DOHH2 (cell line): ENCODE results near the gene ZNF865.

Experiments
- H3F3A ChIP-seq: fragments of 200-600 bp; sonication (generic), shearing (Covaris generic); 2 replicates; pipeline ENCODE4 v1.6.0; 2016; ENCODE audit warnings: antibody characterized with exemption, mild to moderate bottlenecking; ENCODE audit not compliant: control insufficient read depth, insufficient read depth
- H3K27ac ChIP-seq: fragments of 200-600 bp; sonication (generic); 2 replicates; pipeline ENCODE4 v1.5.1; 2014; ENCODE audit warnings: low read depth, mild to moderate bottlenecking, low read length, moderate library complexity
- H3K27me3 ChIP-seq: fragments of 200-600 bp; sonication (generic); 2 replicates; pipeline ENCODE4 v1.6.1; 2014; ENCODE audit warnings: mild to moderate bottlenecking, low read length, mixed read lengths; ENCODE audit not compliant: control insufficient read depth
- H3K36me3 ChIP-seq: fragments of 200-600 bp; sonication (generic); 2 replicates; pipeline ENCODE4 v1.6.1; 2014; ENCODE audit warnings: mild to moderate bottlenecking, low read length, moderate library complexity, mixed read lengths; ENCODE audit not compliant: control insufficient read depth
- H3K4me1 ChIP-seq: fragments of 200-600 bp; sonication (generic); 2 replicates; pipeline ENCODE4 v1.6.1; 2014; ENCODE audit warnings: mild to moderate bottlenecking, low read length, mixed read lengths; ENCODE audit not compliant: control insufficient read depth
- H3K4me2 ChIP-seq: fragments of 200-600 bp; sonication (generic); 2 replicates; pipeline ENCODE4 v1.6.0; 2014; ENCODE audit warnings: mild to moderate bottlenecking, low read length, moderate library complexity
- H3K4me3 ChIP-seq: fragments of 200-600 bp; sonication (generic); 2 replicates; pipeline ENCODE4 v1.5.1; 2014; ENCODE audit warnings: mild to moderate bottlenecking, low read length, mixed read lengths
- H3K79me2 ChIP-seq: fragments of 200-600 bp; sonication (generic); 2 replicates; pipeline ENCODE4 v1.6.1; 2014; ENCODE audit warnings: mild to moderate bottlenecking, low read length, mixed read lengths; ENCODE audit not compliant: control insufficient read depth
- H3K9me2 ChIP-seq: fragments of 200-600 bp; sonication (generic); replicated peaks from 2 replicates; pipeline ENCODE4 v1.6.1; 2014; ENCODE audit warnings: mild to moderate bottlenecking, low read length, mixed read lengths; ENCODE audit not compliant: control insufficient read depth
- H3K9me3 ChIP-seq: fragments of 200-600 bp; sonication (generic); 2 replicates; pipeline ENCODE4 v1.6.1; 2014; ENCODE audit warnings: antibody characterized with exemption, low read length, mixed read lengths; ENCODE audit not compliant: control insufficient read depth, insufficient read depth
- H4K20me1 ChIP-seq: fragments of 200-600 bp; sonication (generic); 2 replicates; pipeline ENCODE4 v1.6.0; 2014; ENCODE audit warnings: low read depth, mild to moderate bottlenecking, antibody characterized with exemption, low read length, moderate library complexity; ENCODE audit not compliant: control insufficient read depth, insufficient read depth
- EZH2phosphoT487 ChIP-seq: fragments of 200-600 bp; sonication (generic); IDR thresholded peaks from 2 replicates; pipeline ENCODE4 v1.6.1; 2017; ENCODE audit warnings: borderline replicate concordance, mild to moderate bottlenecking, antibody characterized with exemption, low read length, moderate library complexity, mixed read lengths
- TF ChIP-seq, protein P1 (sequence below): fragments of 200-600 bp; sonication (generic); IDR thresholded peaks from one replicate; pipeline ENCODE4 v1.5.1; 2014; ENCODE audit warnings: antibody characterized with exemption, mild to moderate bottlenecking, low read depth, low read length; ENCODE audit not compliant: poor library complexity, severe bottlenecking

The ZNF865 gene

DNA sequence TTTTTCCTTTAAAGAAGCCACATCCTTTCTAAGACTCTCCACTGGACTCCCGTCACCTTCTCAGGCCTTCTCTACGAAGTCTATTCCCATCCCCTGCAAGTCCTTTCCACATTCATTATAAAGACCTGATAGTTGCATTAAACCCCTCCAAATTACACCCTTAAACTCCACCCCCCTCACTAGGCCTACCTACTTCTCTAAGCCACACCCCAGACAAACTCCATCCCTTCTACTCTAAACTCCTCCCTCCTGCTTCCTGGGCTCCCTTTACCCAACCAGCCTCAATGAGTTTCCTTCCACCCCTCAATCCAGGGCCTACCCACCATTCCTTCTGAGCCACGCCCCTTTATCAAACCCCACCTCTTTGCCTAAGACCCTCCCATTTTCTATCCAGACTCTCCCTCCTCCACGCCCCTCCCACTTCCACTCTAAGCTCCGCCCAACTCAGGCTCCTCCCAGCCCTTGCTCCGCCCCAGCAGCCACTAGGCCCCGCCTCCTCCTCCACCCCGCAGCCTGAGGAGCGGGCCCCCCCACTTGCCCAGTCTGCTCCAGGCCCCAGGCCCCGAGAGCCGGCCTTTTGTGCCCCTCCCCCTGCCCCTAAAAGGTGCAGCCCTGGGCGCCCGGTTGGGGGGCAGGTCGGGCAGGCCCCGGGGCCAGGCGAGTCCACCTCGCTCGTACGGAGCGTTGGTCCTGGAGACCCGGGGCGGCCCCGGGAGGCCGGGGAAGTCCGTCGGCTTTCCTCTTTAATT, 6.6 kb upstream of the ZNF865 start:
- TF ChIP-seq EZH2phosphoT487 = no peak
- TF ChIP-seq, protein P1, sequence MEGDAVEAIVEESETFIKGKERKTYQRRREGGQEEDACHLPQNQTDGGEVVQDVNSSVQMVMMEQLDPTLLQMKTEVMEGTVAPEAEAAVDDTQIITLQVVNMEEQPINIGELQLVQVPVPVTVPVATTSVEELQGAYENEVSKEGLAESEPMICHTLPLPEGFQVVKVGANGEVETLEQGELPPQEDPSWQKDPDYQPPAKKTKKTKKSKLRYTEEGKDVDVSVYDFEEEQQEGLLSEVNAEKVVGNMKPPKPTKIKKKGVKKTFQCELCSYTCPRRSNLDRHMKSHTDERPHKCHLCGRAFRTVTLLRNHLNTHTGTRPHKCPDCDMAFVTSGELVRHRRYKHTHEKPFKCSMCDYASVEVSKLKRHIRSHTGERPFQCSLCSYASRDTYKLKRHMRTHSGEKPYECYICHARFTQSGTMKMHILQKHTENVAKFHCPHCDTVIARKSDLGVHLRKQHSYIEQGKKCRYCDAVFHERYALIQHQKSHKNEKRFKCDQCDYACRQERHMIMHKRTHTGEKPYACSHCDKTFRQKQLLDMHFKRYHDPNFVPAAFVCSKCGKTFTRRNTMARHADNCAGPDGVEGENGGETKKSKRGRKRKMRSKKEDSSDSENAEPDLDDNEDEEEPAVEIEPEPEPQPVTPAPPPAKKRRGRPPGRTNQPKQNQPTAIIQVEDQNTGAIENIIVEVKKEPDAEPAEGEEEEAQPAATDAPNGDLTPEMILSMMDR = no peak
- Histone ChIP-seq H3K4me3 (peak overlapping the region; percentile 84), H3K79me2 (peaks cover 9% of the 10 kb centered on the region), H3K9me3 (no peaks in the 10 kb centered on the region), H3K27me3 (no peaks in the 10 kb centered on the region), H3F3A (peaks cover 11% of the 10 kb centered on the region), H3K4me2 (peak overlapping the region; percentile 84), H3K27ac (peak overlapping the region; percentile 88), H4K20me1 (no peaks in the 10 kb centered on the region), H3K9me2 (no peaks in the 10 kb centered on the region), H3K4me1 (peaks cover 28% of the 10 kb centered on the region), H3K36me3 (peaks cover 33% of the 10 kb centered on the region)

- Histone ChIP-seq H3K4me2 (peak within 1 kb of the TSS; percentile 84), H3K4me1 (peaks cover 33% of the 10 kb centered on the region), H3K27me3 (no peaks in the 10 kb centered on the region)
Observed at GRCh38 chr19:55599468-55599841, 6.0 kb upstream of the ZNF865 start, which contains the start of gene FIZ1. Gene FIZ1, minus strand, starts transcription at chr19:55599517. Its CDS starts 1,652 bp downstream, at chr19:55597865.

DNA sequence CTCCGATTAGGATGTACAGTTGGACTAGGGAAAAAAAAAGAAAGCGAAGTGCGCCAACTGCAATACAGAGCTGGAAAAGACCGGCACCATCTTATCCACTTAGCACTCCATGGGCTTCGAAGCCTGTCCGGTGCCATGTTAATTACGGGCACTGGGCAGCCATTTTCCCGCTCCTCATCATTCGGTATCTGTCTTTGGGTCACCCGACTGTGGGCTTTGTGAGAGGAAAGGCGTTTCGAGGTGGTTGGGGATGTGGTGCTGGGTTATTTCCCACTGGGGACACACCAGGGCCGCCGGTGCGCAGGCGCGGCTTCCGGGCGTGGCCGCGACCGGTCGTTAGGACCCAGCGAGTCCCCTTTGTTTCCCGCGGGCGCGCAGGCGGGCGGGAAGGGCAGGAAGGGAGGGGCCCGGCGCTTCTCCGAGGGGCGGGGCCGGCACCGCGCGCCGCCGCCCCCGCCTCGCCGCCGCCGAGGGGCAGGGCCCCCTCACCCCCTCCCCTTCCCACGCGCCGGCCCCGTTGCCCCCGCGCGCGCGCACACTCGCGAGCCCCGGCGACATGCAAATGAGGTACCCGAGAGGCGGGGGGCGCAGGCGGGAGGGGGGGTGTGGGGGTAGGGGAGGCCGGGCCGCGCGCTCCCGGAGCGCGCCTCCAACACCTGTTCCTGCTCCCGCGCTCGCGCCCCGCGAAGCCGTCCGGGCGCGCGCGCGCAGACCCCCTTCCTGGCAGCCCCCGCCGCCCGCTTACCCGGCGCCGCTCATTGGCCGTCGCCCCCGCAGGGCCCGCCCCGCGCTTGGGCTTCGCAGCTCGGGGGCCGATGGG, 5.4 kb upstream of the ZNF865 start, which contains the start of gene ZNF524:
Gene ZNF524, plus strand, starts transcription at position 447 of the 820 bp plus-strand sequence. CDS start 1,825 bp downstream, outside the sequence.
- Histone ChIP-seq H3K9me3 (no peaks in the 10 kb centered on the region), H3K79me2 (peaks cover 9% of the 10 kb centered on the region), H3K4me1 (peaks cover 39% of the 10 kb centered on the region), H3K9me2 (no peaks in the 10 kb centered on the region), H3K4me2 (peak within 1 kb of the TSS; percentile 84), H4K20me1 (no peaks in the 10 kb centered on the region), H3K27ac (peak within 1 kb of the TSS; percentile 88), H3K4me3 (peak within 1 kb of the TSS; percentile 84), H3K36me3 (peaks cover 29% of the 10 kb centered on the region), H3K27me3 (no peaks in the 10 kb centered on the region), H3F3A (peaks cover 18% of the 10 kb centered on the region)
- TF ChIP-seq, protein P1 = no peak
- no peak for TF ChIP-seq EZH2phosphoT487

More at GRCh38 chr19:55599468-55599841, 6.0 kb upstream of the ZNF865 start, which contains the start of gene FIZ1:
- Histone ChIP-seq H3K79me2 (peaks cover 9% of the 10 kb centered on the region), H3K4me3 (peak within 1 kb of the TSS; percentile 84), H3K9me2 (no peaks in the 10 kb centered on the region), H3K27ac (peak within 1 kb of the TSS; percentile 88), H4K20me1 (no peaks in the 10 kb centered on the region), H3K9me3 (no peaks in the 10 kb centered on the region), H3F3A (peaks cover 13% of the 10 kb centered on the region), H3K36me3 (peaks cover 33% of the 10 kb centered on the region)
- TF ChIP-seq, protein P1 = no peak
- TF ChIP-seq EZH2phosphoT487 = no peak
